BJ (cell line): ENCODE data around the gene PRUNE1. TPM values are rescaled to one million over a fixed set of nuclear protein-coding genes. Genes with fewer than 3 reads are reported as not detected.

Source experiments
- CTCF ChIA-PET: fragments of 350-600 bp; formaldehyde crosslinking; extraction: SDS; loops from one replicate; lab custom pipeline; 2021; ENCODE audit warnings: antibody characterized with exemption, inconsistent platforms; lab: Yijun Ruan, JAX
- POLR2A ChIA-PET: fragments of 300-600 bp; sonication (Branson Sonifier 250); formaldehyde crosslinking; extraction: SDS; loops from one replicate; lab custom pipeline; 2021; ENCODE audit warnings: antibody characterized with exemption; lab: Charles Lee
- DNase-seq: peaks from one replicate; pipeline ENCODE4 v3.0.0-alpha.2; 2011; ENCODE audit warnings: low read depth
- H3K27me3 ChIP-seq: 2 replicates; pipeline ENCODE4 v1.6.0; 2011; ENCODE audit warnings: low read length; ENCODE audit not compliant: control insufficient read depth, insufficient read depth
- H3K36me3 ChIP-seq: 2 replicates; pipeline ENCODE4 v1.5.1; 2011; ENCODE audit warnings: low read length; ENCODE audit not compliant: control insufficient read depth, insufficient read depth
- H3K4me3 ChIP-seq: 2 replicates; pipeline ENCODE4 v1.5.1; 2011; ENCODE audit warnings: low read depth, mild to moderate bottlenecking, control low read depth, low read length
- polyA plus RNA-seq: library from polyadenylated mRNA; depleted of rRNA; stranded (reverse); fragments of >200 nt; gene quantifications from 2 replicates; pipeline ENCODE4 v1.2.3, GENCODE V29; 2011
- TF ChIP-seq, protein P1 (sequence below): IDR thresholded peaks from 2 replicates; pipeline ENCODE4 v1.5.1; 2011; ENCODE audit warnings: low read depth, mild to moderate bottlenecking, control low read depth, inconsistent platforms, low read length, moderate library complexity; ENCODE audit not compliant: insufficient read depth

PRUNE1 gene
- polyA plus RNA-seq, 1 experiment = 16.2 TPM

- DNase-seq = no peak
These were observed 51.9 kb downstream of the PRUNE1 start, which contains the start of gene MLLT11 for GRCh38 chr1:151060007-151060656. Gene MLLT11 (plus strand): TSS chr1:151060397. CDS start chr1:151067225, 6,828 bp downstream.

DNA sequence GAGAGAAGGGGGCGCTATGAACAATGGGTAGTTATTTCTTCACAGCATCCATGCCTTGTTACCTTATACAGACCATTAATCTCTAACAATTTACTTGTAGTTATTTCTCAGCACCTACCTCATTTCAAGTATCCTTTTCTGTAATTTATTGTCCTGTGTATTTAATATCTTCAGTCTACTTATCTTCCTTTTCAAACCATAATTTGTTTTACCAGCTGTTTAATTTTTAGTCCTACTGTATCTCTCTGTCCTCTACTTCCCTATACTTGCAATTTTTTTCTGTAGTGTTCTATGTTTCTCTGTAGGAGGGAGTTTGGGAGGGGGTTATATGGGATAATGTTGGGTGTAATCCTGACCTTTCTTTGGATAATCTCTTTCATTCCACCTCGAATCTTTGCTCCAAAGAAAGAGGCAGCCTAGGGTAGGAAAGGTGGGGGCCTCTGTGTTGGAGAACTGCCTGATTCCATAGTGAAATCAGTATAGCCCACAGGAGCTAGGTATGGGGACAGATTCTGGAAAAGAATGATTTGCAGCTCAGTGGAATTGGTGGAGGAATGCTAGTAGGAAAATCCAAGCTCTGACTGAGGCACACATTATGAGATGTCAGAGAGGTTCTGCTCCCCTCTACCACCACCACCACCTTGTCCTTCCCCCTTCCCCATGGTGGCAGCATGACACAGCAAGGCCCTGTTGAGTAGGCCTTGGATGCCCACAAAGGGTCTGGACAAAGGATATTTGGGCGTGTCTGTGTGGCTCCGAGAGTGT is 52.6 kb downstream of the PRUNE1 start:
- CTCF ChIA-PET = interaction anchor here (0.6 to 3.3 kb wide), 5 partner anchors 10 to 1054 kb away, joined by 3 to 13 read pairs (median 5); partner anchors contain the start of genes C1orf56 and GABPB2
- POLR2A ChIA-PET = interaction anchor here (0.6 kb wide), 1 partner anchor 501 kb away, joined by 4 read pairs; no protein-coding TSS in a partner anchor

More at GRCh38 chr1:151060007-151060656, 51.9 kb downstream of the PRUNE1 start, which contains the start of gene MLLT11:
- TF ChIP-seq, protein P1, sequence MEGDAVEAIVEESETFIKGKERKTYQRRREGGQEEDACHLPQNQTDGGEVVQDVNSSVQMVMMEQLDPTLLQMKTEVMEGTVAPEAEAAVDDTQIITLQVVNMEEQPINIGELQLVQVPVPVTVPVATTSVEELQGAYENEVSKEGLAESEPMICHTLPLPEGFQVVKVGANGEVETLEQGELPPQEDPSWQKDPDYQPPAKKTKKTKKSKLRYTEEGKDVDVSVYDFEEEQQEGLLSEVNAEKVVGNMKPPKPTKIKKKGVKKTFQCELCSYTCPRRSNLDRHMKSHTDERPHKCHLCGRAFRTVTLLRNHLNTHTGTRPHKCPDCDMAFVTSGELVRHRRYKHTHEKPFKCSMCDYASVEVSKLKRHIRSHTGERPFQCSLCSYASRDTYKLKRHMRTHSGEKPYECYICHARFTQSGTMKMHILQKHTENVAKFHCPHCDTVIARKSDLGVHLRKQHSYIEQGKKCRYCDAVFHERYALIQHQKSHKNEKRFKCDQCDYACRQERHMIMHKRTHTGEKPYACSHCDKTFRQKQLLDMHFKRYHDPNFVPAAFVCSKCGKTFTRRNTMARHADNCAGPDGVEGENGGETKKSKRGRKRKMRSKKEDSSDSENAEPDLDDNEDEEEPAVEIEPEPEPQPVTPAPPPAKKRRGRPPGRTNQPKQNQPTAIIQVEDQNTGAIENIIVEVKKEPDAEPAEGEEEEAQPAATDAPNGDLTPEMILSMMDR = no peak
- CTCF ChIA-PET = interaction anchor here (0.9 to 3.3 kb wide), 7 partner anchors 9 to 256 kb away, joined by 3 to 15 read pairs (median 10); partner anchors contain the start of genes C1orf56 and GABPB2
- H3K36me3 ChIP-seq = peaks cover 7% of the 10 kb centered on the region
- no peaks in the 10 kb centered on the region for H3K27me3 ChIP-seq
- POLR2A ChIA-PET = interaction anchor here (0.6 kb wide), 1 partner anchor 500 kb away, joined by 4 read pairs; no protein-coding TSS in a partner anchor
- peak within 1 kb of the TSS; percentile 88 for H3K4me3 ChIP-seq

DNA sequence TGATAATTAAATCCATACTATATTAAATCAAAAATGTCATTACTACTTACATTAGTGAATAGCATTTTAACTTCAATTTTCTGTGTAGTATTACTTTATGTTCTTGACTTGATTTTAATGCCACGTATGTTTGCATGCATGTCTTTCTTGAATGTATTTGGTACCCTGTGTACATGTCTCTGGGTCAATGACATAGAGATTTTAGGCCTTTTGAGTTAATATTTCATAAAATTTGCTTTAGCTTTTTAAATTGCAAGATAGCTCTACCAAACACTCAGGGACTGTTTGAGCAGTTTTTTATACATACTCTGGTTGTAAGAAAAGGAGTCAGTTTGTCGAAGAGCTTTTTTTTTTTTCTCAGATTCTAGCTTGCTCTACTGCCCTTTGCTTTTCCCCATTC is 53.5 kb downstream of the PRUNE1 start:
- TF ChIP-seq, protein P1 = no peak
- ChIA-PET CTCF (interaction anchor here (0.6 to 3.3 kb wide), 3 partner anchors 10 to 1055 kb away, joined by 3 to 13 read pairs (median 10); partner anchors contain the start of genes C1orf56 and GABPB2), POLR2A (interaction anchor here (0.5 kb wide), 1 partner anchor 220 kb away, joined by 4 read pairs; the partner anchor contains the start of gene ZNF687)
- Histone ChIP-seq H3K4me3 (no peak overlapping the region), H3K36me3 (no peaks in the 10 kb centered on the region; the same call in 1 of the 2 replicates), H3K27me3 (no peaks in the 10 kb centered on the region)
- no peak for DNase-seq

More for the DNA sequence above, 52.6 kb downstream of the PRUNE1 start:
- TF ChIP-seq, protein P1 = no peak
- Histone ChIP-seq H3K4me3 (peak overlapping the region; percentile 88), H3K27me3 (no peaks in the 10 kb centered on the region), H3K36me3 (peaks cover 1% of the 10 kb centered on the region)
- no peak for DNase-seq

GRCh38 chr1:151062741-151063371 is 54.6 kb downstream of the PRUNE1 start:
- peak; percentile 58 for DNase-seq
- no peaks in the 10 kb centered on the region for H3K36me3 ChIP-seq
- TF ChIP-seq, protein P1 = no peak
- no peaks in the 10 kb centered on the region for H3K27me3 ChIP-seq
- ChIA-PET CTCF (interaction anchor here (0.6 to 3.3 kb wide), 3 partner anchors 9 to 42 kb away, joined by 3 to 13 read pairs (median 10); partner anchors contain the start of genes C1orf56 and GABPB2), POLR2A (no interaction called here)
- H3K4me3 ChIP-seq = no peak overlapping the region
